ENCODE results near the gene ACCSL. TPM values are rescaled to one million over a fixed set of nuclear protein-coding genes. Genes with fewer than 3 reads are reported as not detected.

Gene ACCSL
- total RNA-seq, 1 experiment from 2014 or later = not detected

DNA sequence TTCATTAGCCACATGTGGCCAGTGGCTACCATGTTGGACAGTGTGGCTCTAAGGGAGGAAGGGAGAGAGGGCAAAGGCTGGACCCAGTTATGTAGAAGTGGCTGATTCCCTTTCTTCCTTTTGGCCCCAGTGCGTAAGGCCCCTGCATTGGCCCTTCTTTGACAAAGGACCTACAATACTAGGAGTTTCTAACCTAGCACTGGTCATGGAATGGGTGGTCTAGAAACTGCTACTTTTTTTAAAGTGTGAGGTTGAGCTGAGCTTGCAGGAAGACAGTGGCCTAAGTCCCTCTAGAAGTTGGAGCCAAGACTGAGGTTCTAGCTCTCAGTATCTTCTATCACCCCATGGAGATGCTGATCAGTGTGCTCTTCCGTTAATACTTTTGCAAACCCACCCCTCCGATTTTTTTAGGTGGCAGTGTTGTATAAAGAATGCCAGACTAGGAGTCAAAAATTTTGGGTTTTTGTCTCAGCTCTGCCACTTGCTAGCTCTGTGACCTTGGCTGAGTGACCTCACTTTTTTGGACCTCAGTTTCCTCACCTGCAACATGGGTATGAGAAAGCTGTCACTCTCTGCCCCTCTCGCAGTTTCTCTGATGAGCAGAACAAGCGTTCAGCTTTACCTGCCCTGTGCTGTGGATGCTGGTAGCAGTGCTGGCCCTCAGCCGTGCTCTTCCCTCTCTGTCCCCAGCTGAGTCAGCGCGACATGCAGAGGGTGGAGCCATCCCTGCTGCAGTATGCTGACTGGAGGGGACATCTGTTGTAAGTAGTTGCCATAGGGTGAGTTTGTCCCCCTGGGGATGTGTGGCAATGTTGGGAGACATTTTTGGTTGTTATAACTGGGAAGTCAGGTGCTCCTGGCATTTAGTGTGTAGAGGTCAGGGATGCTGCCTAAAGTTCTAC is 25.2 kb downstream of the ACCSL start:
- DNase-seq = no peak
- no peaks in the 10 kb centered on the region for H3K36me3 ChIP-seq (ENCODE audit: low read depth, low read length)
- H3K27me3 ChIP-seq (ENCODE audit: low read length) = no peaks in the 10 kb centered on the region
- H3K27ac ChIP-seq (ENCODE audit: low read length) = no peak overlapping the region
- no peak for ATAC-seq
- no peak overlapping the region for H2AFZ ChIP-seq (ENCODE audit: low read length)
- no peaks in the 10 kb centered on the region for H3F3A ChIP-seq (ENCODE audit: low read length, unreplicated experiment)
- no peaks in the 10 kb centered on the region for H4K20me1 ChIP-seq (ENCODE audit: low read length)
- H3K9ac ChIP-seq (ENCODE audit: low read length) = no peak overlapping the region
- ChIA-PET CTCF (no interaction called here), POLR2A (ENCODE audit: unreplicated experiment) (no interaction called here)
- H3K79me2 ChIP-seq (ENCODE audit: low read length) = no peaks in the 10 kb centered on the region
- H3K4me2 ChIP-seq (ENCODE audit: low read length) = no peak overlapping the region
- no peaks in the 10 kb centered on the region for H3K4me1 ChIP-seq (ENCODE audit: insufficient read depth, low read length)
- no peaks in the 10 kb centered on the region for H3K9me2 ChIP-seq (replicated peaks; ENCODE audit: low read length)
- TF ChIP-seq EZH2 (IDR thresholded peaks at IDR 0.05; ENCODE audit: low read length, unreplicated experiment) (no peak), EZH2phosphoT487 (IDR thresholded peaks at IDR 0.05; ENCODE audit: borderline replicate concordance, low read length) (no peak)
- TF ChIP-seq, protein P1, sequence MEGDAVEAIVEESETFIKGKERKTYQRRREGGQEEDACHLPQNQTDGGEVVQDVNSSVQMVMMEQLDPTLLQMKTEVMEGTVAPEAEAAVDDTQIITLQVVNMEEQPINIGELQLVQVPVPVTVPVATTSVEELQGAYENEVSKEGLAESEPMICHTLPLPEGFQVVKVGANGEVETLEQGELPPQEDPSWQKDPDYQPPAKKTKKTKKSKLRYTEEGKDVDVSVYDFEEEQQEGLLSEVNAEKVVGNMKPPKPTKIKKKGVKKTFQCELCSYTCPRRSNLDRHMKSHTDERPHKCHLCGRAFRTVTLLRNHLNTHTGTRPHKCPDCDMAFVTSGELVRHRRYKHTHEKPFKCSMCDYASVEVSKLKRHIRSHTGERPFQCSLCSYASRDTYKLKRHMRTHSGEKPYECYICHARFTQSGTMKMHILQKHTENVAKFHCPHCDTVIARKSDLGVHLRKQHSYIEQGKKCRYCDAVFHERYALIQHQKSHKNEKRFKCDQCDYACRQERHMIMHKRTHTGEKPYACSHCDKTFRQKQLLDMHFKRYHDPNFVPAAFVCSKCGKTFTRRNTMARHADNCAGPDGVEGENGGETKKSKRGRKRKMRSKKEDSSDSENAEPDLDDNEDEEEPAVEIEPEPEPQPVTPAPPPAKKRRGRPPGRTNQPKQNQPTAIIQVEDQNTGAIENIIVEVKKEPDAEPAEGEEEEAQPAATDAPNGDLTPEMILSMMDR (conservative IDR thresholded peaks at IDR 0.05; ENCODE audit: low read depth, low read length) = no peak
- intact Hi-C loops (cut with micrococcal nuclease) = no loop called here
- H3K4me3 ChIP-seq (ENCODE audit: low read length) = no peak overlapping the region
- no TSS peak for BruUV-seq (replicated peaks)
- H3K9me3 ChIP-seq (ENCODE audit: low read length) = no peaks in the 10 kb centered on the region

DNA sequence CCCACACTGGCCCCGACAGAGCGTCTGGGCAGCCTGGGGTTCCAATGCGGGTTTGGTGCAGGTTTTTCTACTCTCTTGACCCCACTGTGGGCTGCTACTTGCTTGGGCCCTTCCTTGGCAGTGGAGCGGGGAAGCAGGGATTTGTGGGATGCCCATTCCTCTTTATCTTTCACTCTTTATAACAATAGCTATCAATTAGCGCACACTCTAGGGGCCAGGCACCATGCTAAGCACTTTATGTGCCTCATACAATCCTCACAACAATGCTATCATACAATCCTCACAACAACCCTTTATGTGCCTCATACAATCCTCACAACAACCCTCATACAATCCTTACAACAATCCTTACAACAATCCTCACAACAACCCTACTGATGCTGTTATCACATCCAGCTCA is 31.0 kb downstream of the ACCSL start:
- Histone ChIP-seq H3K27ac (ENCODE audit: low read length) (no peak overlapping the region), H3K9me2 (replicated peaks; ENCODE audit: low read length) (no peaks in the 10 kb centered on the region), H3K4me1 (ENCODE audit: insufficient read depth, low read length) (no peaks in the 10 kb centered on the region), H3F3A (ENCODE audit: low read length, unreplicated experiment) (no peaks in the 10 kb centered on the region), H3K27me3 (ENCODE audit: low read length) (no peaks in the 10 kb centered on the region), H3K4me3 (ENCODE audit: low read length) (no peak overlapping the region), H3K4me2 (ENCODE audit: low read length) (no peak overlapping the region), H3K9ac (ENCODE audit: low read length) (no peak overlapping the region), H3K79me2 (ENCODE audit: low read length) (no peaks in the 10 kb centered on the region), H3K9me3 (ENCODE audit: low read length) (no peaks in the 10 kb centered on the region), H3K36me3 (ENCODE audit: low read depth, low read length) (no peaks in the 10 kb centered on the region), H2AFZ (ENCODE audit: low read length) (no peak overlapping the region), H4K20me1 (ENCODE audit: low read length) (no peaks in the 10 kb centered on the region)
- ChIA-PET CTCF (no interaction called here), POLR2A (ENCODE audit: unreplicated experiment) (no interaction called here)
- ATAC-seq = no peak
- TF ChIP-seq EZH2phosphoT487 (IDR thresholded peaks at IDR 0.05; ENCODE audit: borderline replicate concordance, low read length) = no peak
- TF ChIP-seq, protein P1 (conservative IDR thresholded peaks at IDR 0.05; ENCODE audit: low read depth, low read length) = no peak
- TF ChIP-seq EZH2 (IDR thresholded peaks at IDR 0.05; ENCODE audit: low read length, unreplicated experiment) = no peak
- intact Hi-C loops (cut with micrococcal nuclease) = no loop called here
- no peak for DNase-seq
- BruUV-seq (replicated peaks) = no TSS peak

DNA sequence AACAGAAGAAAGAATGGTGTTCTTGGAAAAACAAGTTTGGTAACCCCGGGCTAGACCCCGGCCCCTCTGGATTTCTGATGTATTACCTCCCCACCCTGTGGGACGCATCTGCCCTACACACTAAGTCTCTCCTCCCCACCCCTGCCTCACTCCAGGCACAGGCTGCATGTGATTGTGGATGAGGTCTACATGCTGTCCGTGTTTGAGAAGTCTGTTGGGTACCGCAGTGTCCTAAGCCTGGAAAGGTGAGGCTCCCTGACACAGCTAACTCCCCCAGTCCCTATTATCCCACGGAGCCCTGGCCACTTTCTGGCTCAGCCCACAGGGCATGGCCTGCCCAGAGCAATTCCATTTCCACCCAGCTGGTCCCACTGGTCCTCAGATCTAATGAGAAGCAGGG is 31.6 kb downstream of the ACCSL start:
- no peak overlapping the region for H2AFZ ChIP-seq (ENCODE audit: low read length)
- no peaks in the 10 kb centered on the region for H3K27me3 ChIP-seq (ENCODE audit: low read length)
- H3K9me3 ChIP-seq (ENCODE audit: low read length) = no peaks in the 10 kb centered on the region
- no peak overlapping the region for H3K27ac ChIP-seq (ENCODE audit: low read length)
- H3K4me3 ChIP-seq (ENCODE audit: low read length) = no peak overlapping the region
- H4K20me1 ChIP-seq (ENCODE audit: low read length) = no peaks in the 10 kb centered on the region
- intact Hi-C loops (cut with micrococcal nuclease) = no loop called here
- H3F3A ChIP-seq (ENCODE audit: low read length, unreplicated experiment) = no peaks in the 10 kb centered on the region
- no peak for TF ChIP-seq EZH2 (IDR thresholded peaks at IDR 0.05; ENCODE audit: low read length, unreplicated experiment)
- no peak for TF ChIP-seq EZH2phosphoT487 (IDR thresholded peaks at IDR 0.05; ENCODE audit: borderline replicate concordance, low read length)
- TF ChIP-seq, protein P1 (conservative IDR thresholded peaks at IDR 0.05; ENCODE audit: low read depth, low read length) = no peak
- no peaks in the 10 kb centered on the region for H3K4me1 ChIP-seq (ENCODE audit: insufficient read depth, low read length)
- BruUV-seq (replicated peaks) = no TSS peak
- ChIA-PET CTCF (no interaction called here), POLR2A (ENCODE audit: unreplicated experiment) (no interaction called here)
- H3K36me3 ChIP-seq (ENCODE audit: low read depth, low read length) = no peaks in the 10 kb centered on the region
- ATAC-seq (no peak), DNase-seq (no peak)
- no peaks in the 10 kb centered on the region for H3K79me2 ChIP-seq (ENCODE audit: low read length)
- no peaks in the 10 kb centered on the region for H3K9me2 ChIP-seq (replicated peaks; ENCODE audit: low read length)
- no peak overlapping the region for H3K4me2 ChIP-seq (ENCODE audit: low read length)
- H3K9ac ChIP-seq (ENCODE audit: low read length) = no peak overlapping the region
